HG03521 (cell line): Measurements from ENCODE around the gene YTHDF1.
"Not testable (repeated sequence)": the region's sequence is repeated elsewhere in the genome, so short reads cannot be mapped to it uniquely, and the experiment has no call there.

ENCODE experiments used
- ATAC-seq: cut with Tn5 transposase; IDR thresholded peaks from one replicate; pipeline ENCODE4 v1.9.1; 2021; ENCODE audit warnings: mild to moderate bottlenecking, moderate library complexity; ENCODE audit not compliant: unreplicated experiment

YTHDF1 gene

GRCh38 chr20:63159826-63160640, 55.9 kb downstream of the YTHDF1 start:
- ATAC-seq: no peak

GRCh38 chr20:63159251-63159650, 56.7 kb downstream of the YTHDF1 start:
- ATAC-seq: not testable (repeated sequence)

GRCh38 chr20:63158845-63159244, 57.1 kb downstream of the YTHDF1 start:
- no peak for ATAC-seq

- no peak for ATAC-seq
Observed at GRCh38 chr20:63158352-63158751, 57.6 kb downstream of the YTHDF1 start.

- not testable (repeated sequence) for ATAC-seq
Observed at GRCh38 chr20:63157431-63157830, 58.5 kb downstream of the YTHDF1 start.

- no peak for ATAC-seq
Observed at GRCh38 chr20:63156221-63156671, 59.7 kb downstream of the YTHDF1 start.

- no peak for ATAC-seq
Observed at GRCh38 chr20:63155266-63156165, 60.4 kb downstream of the YTHDF1 start.

GRCh38 chr20:63154395-63154794, 61.5 kb downstream of the YTHDF1 start:
- no peak for ATAC-seq

GRCh38 chr20:63153254-63154221, 62.4 kb downstream of the YTHDF1 start:
- no peak for ATAC-seq

GRCh38 chr20:63152322-63153253, 63.3 kb downstream of the YTHDF1 start:
- ATAC-seq: no peak

- no peak for ATAC-seq
Observed at GRCh38 chr20:63151554-63152321, 64.2 kb downstream of the YTHDF1 start.

GRCh38 chr20:63150911-63151531, 64.9 kb downstream of the YTHDF1 start:
- ATAC-seq: no peak

GRCh38 chr20:63150391-63150898, 65.5 kb downstream of the YTHDF1 start:
- ATAC-seq: no peak

GRCh38 chr20:63149531-63150192, 66.3 kb downstream of the YTHDF1 start:
- no peak for ATAC-seq

GRCh38 chr20:63148696-63149095, 67.2 kb downstream of the YTHDF1 start:
- no peak for ATAC-seq

GRCh38 chr20:63147532-63147931, 68.4 kb downstream of the YTHDF1 start:
- no peak for ATAC-seq
